NCI-H128 (cell line): ENCODE data around the gene ELP2.
"Not testable (repeated sequence)": the region's sequence is repeated elsewhere in the genome, so short reads cannot be mapped to it uniquely, and the experiment has no call there.

Experiments
- DNase-seq: peaks from one replicate; lab custom pipeline; 2025; ENCODE audit not compliant: unreplicated experiment; lab: John Stamatoyannopoulos, UW

Gene ELP2

DNA sequence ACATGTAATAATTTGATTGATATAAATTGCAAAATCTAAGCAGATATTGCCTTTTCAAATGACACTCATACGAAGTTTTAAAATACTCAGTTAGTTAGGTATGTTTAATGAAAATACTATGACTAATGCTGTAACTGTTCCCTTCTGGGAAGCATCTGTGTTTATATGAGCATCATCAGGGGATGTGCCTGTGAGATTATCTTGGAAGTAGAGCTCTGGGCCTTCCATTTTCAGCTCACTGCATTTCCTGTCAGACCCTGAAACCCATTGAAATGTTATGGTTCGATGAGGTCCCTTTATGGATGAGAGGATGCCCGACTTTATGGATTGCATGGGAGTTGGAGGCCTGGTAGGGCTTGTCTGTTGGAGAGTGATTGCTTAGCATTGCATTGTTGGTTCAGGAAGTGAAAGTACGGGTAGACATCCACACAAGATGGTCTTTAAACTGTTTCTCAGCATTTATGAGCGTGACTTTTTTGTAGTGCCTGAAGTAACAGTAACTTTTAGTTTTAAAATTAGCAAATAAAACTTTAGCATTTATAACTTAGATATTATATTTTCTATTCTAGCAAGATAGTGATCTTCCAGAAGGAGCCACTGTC is 28.7 kb downstream of the ELP2 start:
- no peak for DNase-seq

- no peak for DNase-seq
Measured at GRCh38 chr18:36160959-36161371, 31.3 kb downstream of the ELP2 start.

- DNase-seq: no peak
Measured at GRCh38 chr18:36162981-36163380, 33.3 kb downstream of the ELP2 start.

DNA sequence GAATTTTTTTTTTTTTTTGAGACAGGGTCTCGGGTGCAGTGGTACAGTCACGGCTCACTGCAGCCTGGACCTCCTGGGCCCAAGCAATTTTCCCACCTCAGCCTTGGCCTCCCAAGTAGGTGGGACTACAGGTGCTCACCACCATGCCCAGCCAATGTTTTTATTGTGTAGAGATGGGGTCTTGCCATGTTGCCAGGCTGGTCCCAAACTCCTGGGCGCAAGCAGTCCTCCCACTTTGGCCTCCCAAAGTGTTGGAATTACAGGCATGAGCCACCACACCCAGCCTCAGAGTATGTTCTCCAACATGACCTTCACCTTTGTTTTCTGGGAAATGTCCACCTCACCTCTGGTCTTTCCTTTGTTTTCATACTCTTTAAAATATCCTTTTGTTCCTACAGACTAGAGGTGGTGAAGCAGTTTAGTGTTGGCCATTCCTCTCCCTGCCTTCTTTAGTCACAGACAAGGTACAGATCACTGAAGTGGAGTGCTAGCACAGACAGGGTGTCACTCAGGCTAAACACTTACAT is 38.1 kb downstream of the ELP2 start:
- DNase-seq: no peak

GRCh38 chr18:36168296-36168695 is 38.6 kb downstream of the ELP2 start:
- DNase-seq: not testable (repeated sequence)

GRCh38 chr18:36169938-36170337 is 40.2 kb downstream of the ELP2 start:
- DNase-seq: no peak

DNA sequence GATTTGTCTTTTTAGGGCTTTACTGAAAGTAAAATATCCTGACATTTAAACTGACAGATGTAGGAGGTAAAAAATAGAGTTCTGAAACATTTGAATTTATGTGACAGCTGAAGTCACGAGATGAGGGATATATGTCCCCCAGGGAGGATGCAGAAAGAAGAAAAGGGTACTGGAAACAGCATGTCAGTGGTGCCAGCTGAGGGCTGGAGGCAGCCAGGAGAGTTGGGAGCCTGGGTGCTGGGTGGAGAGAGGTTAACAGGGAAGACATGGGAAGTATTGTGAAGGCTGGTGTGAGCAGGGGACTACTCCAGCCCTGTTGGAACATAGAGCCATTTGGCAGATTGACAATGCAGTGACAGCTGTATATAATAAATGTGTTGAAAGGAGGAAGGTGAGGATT is 45.8 kb downstream of the ELP2 start:
- DNase-seq: no peak

- DNase-seq: no peak
Measured at GRCh38 chr18:36176177-36176584, 46.5 kb downstream of the ELP2 start.

GRCh38 chr18:36176711-36177110 is 47.0 kb downstream of the ELP2 start:
- DNase-seq: no peak

GRCh38 chr18:36177913-36178312 is 48.2 kb downstream of the ELP2 start:
- DNase-seq: no peak

GRCh38 chr18:36179562-36180355 is 50.1 kb downstream of the ELP2 start:
- no peak for DNase-seq

GRCh38 chr18:36181441-36181840 is 51.7 kb downstream of the ELP2 start:
- DNase-seq: no peak

- DNase-seq: no peak
Measured at GRCh38 chr18:36181898-36182506, 52.3 kb downstream of the ELP2 start.

DNA sequence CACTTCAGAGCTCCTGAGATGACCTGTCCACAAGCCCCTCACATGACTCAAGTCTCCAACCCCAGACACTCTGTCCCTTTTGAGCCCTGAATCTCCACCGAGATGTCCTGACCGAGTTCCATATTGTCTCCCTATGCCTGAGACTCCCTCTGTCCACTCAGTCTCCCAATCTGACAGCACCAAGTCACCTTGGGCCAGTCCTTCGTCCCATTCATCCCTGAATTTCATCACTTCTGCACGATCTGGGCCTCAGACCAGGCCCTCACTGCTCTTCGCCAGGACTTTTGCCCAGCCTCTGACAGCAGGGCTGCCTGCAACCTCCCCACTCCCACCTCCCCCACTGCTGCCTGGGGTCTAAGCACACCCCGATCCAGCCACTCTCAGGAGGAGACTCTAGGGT is 53.3 kb downstream of the ELP2 start:
- DNase-seq: no peak

DNA sequence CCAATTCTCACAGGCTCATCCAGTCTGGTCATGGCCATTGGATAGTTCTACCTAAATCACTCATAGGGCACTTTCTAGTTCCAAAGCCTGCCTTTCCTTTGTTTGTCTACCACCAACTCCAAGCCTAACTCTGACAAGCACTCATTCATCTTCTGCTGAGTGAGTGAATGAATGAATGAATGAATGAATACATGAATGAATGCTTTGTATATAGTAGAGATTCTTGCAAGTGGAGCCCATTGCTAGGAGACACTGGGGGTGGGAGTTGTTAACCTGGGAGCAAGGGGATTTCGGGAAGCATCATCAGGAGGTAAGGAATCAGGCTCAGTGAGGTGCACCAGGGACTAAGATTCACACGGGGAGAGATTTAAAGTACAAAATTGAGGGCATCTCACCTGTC is 54.3 kb downstream of the ELP2 start:
- DNase-seq: no peak

DNA sequence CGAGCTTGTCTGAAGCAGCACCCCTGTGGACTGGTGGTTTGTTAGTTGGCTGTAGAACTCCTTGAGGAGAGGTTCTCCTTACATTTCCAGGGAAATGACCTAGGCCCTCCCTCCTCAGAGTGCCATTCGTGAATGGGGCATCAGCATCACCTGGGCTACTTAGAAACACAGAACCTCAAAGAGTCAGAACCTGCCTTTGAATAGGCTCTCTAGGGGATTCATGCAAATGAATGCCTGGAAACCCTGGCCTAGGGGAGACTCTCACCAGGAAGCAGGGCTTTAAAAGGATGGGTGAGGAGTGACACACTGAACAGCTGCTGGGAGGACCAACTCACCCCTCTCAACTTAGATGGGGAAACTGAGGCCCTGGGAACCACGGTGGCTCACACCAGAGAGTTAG is 55.5 kb downstream of the ELP2 start:
- DNase-seq: no peak

GRCh38 chr18:36185901-36186460 is 56.3 kb downstream of the ELP2 start:
- no peak for DNase-seq

DNA sequence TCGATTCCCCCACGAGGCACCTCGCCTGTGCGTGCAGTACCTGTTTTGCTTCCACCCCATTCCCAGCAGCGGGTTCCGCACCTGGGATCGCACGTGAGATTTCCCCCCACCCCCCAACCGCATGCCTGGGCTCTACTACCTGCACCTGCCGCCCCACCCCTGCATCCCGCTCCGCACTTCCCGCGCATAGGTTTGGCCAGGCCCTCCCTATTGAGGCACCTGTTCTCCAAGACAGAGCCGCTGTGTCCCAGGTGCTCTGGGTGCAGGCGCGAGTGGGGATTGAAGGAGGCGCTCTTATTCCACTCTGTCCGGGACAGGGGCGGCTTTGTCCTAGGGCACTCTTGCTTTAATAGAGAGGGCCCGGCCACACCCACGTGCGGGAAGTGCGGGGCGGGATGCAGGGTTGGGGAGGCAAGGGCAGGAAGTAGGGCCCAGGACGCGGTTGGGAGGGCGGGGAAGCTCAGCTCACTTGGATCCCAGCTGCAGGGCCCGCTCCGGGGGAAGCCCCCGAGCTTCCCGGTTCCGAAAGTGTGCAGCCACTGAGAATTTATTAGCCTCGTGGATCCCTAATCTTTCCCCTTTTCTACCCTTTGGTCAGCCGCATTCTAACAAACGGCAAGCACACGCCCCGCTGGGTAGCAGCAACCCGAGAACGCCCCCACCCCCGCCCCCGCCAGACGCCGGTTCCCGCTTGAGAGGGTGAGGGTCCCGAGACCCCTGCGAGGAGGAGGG is 56.9 kb downstream of the ELP2 start:
- DNase-seq: no peak

GRCh38 chr18:36187193-36187825 is 57.6 kb downstream of the ELP2 start, which contains the start of gene MOCOS:
Gene MOCOS, plus strand, starts transcription at chr18:36187497. Its CDS starts 43 bp downstream, at chr18:36187540.
- no peak for DNase-seq
